Activated T-cell treated with anti-CD3 and anti-CD28 coated beads, Interleukin-2, amount 50 U/mL, for 1 hour (primary cell): ENCODE measurements around the gene MED10.

Experiments used
- DNase-seq: peaks from one replicate; pipeline ENCODE4 v3.0.0-alpha.2; 2020

The MED10 gene, protein sequence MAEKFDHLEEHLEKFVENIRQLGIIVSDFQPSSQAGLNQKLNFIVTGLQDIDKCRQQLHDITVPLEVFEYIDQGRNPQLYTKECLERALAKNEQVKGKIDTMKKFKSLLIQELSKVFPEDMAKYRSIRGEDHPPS

DNA sequence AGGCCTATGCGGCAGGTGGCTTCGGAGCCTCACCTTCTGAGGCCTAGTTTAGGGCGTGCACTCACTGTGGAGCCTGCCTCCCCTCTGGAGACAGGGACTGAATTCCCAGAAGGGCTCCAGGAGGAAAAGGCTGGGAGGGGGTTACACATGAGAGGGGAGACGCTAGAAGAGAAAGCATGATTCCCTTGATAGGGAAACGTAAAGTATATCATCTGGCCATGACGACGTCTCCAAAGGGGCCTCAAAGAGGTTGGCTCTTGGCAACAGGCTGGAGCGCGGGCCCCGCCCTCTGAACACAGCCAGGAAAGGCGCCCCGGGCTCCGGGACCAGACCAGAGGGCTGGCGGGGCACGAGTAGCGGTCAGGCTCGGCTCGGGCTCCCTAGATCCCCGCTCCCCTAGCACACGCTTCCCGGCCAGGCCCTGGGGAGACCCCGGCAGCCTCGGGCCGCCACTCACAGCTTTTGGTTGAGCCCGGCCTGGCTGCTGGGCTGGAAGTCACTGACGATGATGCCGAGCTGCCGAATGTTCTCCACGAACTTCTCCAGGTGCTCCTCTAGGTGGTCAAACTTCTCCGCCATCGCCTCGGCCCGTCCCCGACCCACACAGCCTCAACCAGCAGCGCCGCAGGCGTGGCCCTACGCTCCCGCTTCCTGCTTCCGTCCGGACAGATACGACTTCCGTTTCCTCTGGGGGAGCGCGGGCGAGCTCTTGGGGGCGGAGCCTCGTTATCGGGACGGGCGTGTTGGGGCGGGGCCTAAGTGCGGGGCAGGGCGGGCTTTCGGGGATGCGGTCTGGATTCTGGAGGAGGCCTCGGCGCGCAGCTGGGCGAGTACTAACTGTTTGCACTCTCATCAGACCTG lies at the start of gene MED10:
Gene MED10, minus strand, starts transcription at position 643 of the 861 bp plus-strand sequence. Its CDS starts 64 bp downstream, at position 579.
- peak; percentile 95 for DNase-seq

DNA sequence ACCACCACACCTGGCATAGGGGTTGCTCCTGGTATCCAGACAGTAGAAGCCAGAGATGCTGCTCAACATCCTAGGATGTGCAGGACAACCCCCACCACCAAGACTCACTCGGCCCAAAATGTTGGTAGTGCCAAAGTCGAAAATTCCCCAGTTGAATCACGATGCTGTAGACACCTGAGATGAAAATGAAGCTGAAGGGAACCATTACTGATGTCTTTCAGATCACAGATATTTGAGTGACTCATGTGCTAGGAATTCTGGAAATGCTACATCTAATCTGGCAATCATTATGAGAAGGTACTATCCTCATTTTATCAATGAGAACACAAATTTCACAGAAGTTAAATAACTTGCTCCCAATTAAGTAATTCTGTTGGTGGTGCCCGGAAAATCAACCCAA lies 49.3 kb upstream of the MED10 start:
- DNase-seq = no peak

DNA sequence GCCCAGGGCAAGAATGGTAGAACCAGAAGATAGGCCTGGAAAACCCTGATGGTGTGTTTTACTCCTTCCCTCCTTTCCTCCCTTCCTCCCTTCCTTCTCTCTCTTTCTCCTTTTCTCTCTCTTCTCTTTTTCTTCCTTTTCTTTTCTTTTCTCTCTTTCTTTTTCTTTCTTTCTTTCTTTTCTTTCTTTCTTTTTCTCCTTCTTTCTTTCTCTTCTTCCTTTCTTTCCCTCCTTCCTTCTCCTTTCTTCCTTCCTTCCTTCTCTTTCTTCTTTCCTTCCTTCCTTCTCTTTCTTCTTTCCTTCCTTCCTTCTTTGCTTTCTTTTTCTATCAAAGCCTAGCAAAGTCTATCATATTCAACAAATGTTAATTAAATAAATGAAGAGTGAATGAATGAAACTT lies 46.4 kb upstream of the MED10 start:
- DNase-seq = no peak

DNA sequence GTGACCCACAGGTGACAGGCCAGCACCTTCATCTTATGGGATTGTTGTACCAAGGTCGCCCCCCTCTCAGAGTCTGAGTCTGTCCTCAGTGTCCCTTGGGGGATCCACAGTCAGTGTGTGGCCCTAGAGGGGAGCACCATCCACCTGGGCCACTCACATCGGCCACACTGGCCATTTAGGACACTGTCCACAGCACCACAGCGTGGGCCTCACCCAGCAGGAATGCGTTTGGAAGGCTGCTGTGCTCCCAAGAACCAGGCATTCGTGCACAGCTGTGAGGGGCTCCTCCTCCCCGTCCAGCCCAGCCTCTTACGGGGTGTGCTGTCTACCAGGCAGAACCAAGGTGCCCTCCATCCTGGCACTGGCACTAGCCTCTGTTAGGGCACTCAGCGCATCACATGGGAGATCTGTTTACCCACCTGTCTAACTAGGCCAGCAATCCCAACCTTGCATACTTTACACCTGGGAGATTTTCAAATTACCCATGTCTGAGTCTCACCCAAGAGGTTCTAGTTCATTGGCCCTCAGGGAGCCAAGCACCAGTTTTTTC lies 45.8 kb upstream of the MED10 start:
- no peak for DNase-seq

DNA sequence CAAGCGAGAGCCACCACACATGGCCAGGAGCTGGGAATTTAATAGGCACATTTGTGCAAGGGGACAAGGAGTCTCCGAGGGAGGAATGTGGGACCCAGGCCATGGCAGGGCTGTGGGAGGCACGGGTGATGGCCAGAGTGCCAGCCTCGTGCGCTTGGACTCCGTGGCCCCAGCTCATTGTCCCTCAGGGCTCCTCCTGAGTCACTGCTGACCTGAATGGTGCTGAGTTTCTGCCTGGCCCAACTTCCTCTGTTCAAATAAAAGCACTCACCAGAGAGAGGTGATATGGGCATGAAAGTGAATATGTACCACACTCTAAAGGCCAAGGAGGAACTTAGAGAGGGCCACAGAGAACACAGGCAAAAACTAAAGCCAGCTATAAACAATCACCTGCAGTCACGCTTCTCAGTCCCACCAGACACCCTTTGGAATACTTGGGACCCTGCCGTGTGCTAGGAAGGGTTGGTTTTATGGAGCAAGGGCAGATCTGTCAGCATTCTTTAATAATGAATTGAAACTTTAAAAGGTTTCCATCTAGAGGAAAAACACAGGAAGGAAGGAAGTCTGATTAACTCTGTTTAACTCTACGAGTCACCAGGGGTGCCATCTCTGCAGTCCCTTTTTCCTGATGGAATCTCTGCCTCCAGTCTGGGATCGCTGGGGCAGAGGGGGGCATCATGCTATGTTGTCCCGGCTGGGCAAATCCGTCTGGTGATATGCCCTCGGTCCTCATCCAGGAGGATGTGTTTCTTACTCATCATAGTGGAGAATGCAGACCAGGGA lies 45.2 kb upstream of the MED10 start:
- no peak for DNase-seq

- DNase-seq = no peak
Measured at GRCh38 chr5:6419340-6419852, 41.0 kb upstream of the MED10 start.

- DNase-seq = no peak
Measured at GRCh38 chr5:6418679-6419276, 40.4 kb upstream of the MED10 start.

- no peak for DNase-seq
Measured at GRCh38 chr5:6417657-6418056, 39.3 kb upstream of the MED10 start.

DNA sequence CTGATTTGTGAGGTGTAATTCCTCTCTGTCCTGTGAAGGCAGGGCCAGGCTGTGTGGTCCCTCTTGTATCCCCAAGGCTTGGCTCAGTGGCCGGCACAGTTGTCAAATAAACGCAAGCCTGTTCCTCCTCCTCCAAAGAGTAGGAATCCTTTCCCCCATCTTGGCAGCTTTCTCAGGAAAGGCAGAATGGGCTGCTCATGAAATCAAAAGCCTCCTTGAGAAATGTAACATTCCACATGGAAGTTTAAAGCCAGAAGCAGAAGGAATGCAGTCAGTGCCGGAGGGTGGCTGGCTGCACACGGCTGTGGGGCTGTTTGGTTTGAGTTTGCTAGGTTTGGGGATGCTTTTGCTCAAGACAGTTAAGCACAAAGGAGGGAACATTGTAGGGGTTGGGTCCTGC lies 34.5 kb upstream of the MED10 start:
- DNase-seq = no peak

- no peak for DNase-seq
Measured at GRCh38 chr5:6411141-6411540, 32.8 kb upstream of the MED10 start.

GRCh38 chr5:6410421-6410820 lies 32.1 kb upstream of the MED10 start:
- no peak for DNase-seq

DNA sequence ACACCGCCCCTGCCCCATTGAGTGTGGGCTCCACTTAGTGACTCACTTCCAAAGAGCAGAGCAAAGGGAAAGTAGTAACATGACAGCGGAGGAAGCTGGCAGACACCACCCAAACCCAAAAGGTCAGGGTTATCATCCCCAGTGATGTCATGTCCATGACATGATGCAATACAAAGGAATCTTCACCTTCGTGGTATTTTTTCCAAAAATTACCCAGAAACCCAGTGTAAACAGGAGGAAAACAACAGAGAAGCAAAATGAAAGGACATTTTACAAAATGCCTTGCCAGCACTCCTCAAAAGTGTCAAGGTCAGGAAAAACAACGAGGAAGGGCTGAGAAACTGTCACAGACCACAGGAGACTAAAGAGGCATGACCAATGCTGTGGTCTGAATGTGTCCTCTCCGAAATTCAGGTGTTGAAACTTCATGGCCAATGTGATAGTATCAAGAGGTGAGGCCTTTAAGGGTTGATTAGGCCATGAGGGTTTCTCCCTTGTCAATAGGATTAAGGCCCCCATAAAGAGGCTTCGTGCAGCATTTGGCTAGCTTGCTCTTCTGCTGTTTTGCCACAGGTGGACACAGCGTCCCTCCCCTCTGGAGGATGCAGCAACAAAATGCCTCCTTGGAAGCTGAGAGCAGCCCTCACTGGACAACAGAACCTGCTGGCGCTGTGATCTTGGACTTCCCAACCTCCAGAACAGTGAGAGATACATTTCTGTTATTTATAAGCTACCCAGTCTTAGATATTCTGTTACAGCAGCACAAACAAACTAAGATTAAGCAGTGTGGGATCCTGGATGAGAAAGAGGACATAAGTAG lies 30.5 kb upstream of the MED10 start:
- no peak for DNase-seq

DNA sequence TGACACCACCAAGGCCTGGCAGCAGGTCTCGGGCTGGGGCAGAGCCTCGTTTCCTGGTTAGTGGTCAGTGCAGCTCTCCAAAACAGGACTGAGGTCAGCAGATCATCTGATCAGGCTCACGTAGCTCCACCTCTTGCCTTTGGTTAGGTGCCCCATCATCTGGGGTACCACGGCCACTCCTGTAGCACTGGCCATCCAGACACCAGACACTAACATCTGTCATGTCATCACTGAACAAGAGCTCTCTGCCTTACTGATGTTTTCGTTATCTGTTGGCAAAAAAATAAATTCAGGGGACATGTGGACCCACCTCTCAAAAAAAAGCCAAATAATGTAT lies 29.9 kb upstream of the MED10 start:
- DNase-seq = no peak

DNA sequence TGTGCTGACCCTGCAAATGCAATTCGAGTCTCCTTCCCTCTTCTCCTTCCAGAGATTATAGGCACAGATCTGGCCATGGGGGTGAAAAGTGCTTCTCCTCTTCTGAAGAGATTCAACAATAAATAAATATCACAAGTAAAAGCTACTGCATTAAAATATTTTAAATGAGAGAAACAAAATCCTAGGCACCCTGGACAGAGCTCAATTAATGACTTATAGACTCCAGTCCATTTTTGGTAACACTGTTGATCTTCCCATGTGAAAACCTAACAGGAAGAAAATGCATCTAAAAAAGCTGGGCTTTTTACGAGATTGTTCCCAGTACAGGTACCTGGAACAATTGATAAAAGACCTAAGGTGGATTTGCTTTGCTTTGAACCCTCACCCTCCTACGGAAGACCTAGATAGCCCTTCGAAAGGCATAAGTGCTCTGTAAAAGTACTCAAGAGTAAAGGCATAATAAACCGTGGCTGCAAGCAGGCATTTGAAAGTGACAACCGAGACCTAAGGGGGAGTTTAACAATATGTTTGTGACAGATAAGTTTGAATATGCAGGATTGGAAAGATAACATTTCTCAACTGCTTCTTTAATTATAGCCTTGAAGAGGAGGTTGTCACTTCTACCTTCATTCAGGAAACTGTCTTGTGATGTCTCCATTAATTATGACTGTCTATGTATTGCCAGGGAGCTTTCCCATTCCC lies 29.4 kb upstream of the MED10 start:
- DNase-seq = no peak

DNA sequence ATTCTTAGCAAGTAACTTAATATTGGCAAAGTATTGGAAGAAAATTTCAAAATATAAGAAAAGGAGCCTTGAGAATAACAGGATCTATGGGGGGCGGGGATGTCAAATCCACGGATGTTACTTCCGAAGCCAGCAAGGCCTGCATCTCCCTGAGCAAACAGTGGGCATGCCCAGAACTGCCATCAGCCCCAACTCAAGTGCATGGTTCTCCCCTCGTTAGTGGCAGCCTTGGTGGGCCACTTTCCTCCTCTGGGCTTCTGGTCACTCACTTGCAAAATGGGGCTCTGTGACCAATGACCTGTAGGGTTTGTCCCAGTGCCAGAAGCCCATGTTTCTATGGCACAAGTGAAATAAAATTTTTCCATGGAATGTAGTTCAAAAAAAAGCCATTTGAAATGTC lies 27.2 kb upstream of the MED10 start:
- DNase-seq = no peak

- DNase-seq = no peak
Measured at GRCh38 chr5:6404129-6404528, 25.8 kb upstream of the MED10 start.

GRCh38 chr5:6403416-6403815 lies 25.1 kb upstream of the MED10 start:
- no peak for DNase-seq

DNA sequence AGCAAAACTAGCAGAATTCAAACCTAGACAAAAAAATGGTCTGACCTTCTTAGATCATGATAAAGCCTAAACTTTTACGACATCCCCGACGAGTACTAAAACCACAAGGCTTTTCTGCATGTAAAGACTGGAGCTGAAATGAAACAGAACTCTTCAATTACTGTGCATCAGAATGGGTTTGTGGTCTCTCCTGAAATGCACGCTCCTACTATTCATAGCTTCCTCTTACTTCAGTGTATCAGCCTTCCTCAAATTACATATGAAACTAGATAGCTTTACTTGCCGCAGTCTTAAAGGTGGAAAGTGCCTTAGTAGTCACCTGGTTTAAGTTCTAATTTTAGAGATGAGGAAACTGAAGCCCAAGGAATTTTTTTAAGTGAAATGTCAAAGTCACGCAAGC lies 24.6 kb upstream of the MED10 start:
- DNase-seq = no peak

GRCh38 chr5:6401410-6401809 lies 23.1 kb upstream of the MED10 start:
- no peak for DNase-seq

- DNase-seq = no peak
Measured at GRCh38 chr5:6399980-6400910, 21.9 kb upstream of the MED10 start.
